CD4-positive, alpha-beta T cell (primary cell): ENCODE results near the gene FBXO30. TPM values are rescaled to one million over a fixed set of nuclear protein-coding genes. Genes with fewer than 3 reads are reported as not detected.

Experiments used
- ATAC-seq: fragments of 200-7000 bp; cut with Tn5 transposase; one replicate; pipeline ENCODE4 v1.10.0; 2022; ENCODE audit warnings: mild to moderate bottlenecking; ENCODE audit not compliant: poor library complexity
- CTCF ChIA-PET: fragments of 350-600 bp; sonication (Branson Sonifier 250); formaldehyde crosslinking; loops from one replicate; lab custom pipeline; 2021; ENCODE audit warnings: antibody characterized with exemption, inconsistent platforms; lab: Charles Lee
- POLR2A ChIA-PET: fragments of 350-600 bp; sonication (Branson Sonifier 250); formaldehyde crosslinking; loops from one replicate; lab custom pipeline; 2021; ENCODE audit warnings: antibody characterized with exemption, inconsistent platforms; lab: Charles Lee
- DNase-seq, 14 experiments: peaks; one replicate each; pipeline ENCODE4 v3.0.0-alpha.2; 2013 to 2020; ENCODE audit warnings: mixed read lengths in 2 of 14
- H3K27ac ChIP-seq, 2 donors: one replicate each; pipeline versions ENCODE4 v1.5.1 to v1.7.0; 2013; ENCODE audit warnings: low read length in 2 of 2, low read depth in 1 of 2, mild to moderate bottlenecking in 1 of 2
- H3K27me3 ChIP-seq, 2 experiments: 1 replicate in 1 of 2; 2 replicates in 1 of 2; pipeline versions ENCODE4 v1.6.1 to v1.7.0; 2013; ENCODE audit warnings: low read length in 2 of 2, control low read depth in 1 of 2, mild to moderate bottlenecking in 1 of 2, moderate library complexity in 1 of 2; ENCODE audit not compliant: insufficient read depth in 2 of 2, control insufficient read depth in 1 of 2
- H3K36me3 ChIP-seq: one replicate; pipeline ENCODE4 v1.6.1; 2013; ENCODE audit warnings: low read length, control low read depth; ENCODE audit not compliant: insufficient read depth
- H3K4me1 ChIP-seq: one replicate; pipeline ENCODE4 v1.6.1; 2013; ENCODE audit warnings: low read length, control low read depth; ENCODE audit not compliant: insufficient read depth
- H3K4me3 ChIP-seq: one replicate; pipeline ENCODE4 v1.5.1; 2013; ENCODE audit warnings: mild to moderate bottlenecking, low read length, moderate library complexity
- H3K9me3 ChIP-seq, 2 experiments: 1 replicate in 1 of 2; 2 replicates in 1 of 2; pipeline versions ENCODE4 v1.6.1 to v1.7.0; 2013; ENCODE audit warnings: low read length in 2 of 2, mild to moderate bottlenecking in 2 of 2, control low read depth in 1 of 2, moderate library complexity in 1 of 2; ENCODE audit not compliant: control insufficient read depth in 1 of 2, insufficient read depth in 1 of 2
- H3K27ac Mint-ChIP-seq: one replicate; pipeline ENCODE4 v1.8.0; 2020; ENCODE audit warnings: mixed read lengths
- H3K27me3 Mint-ChIP-seq: one replicate; pipeline ENCODE4 v1.8.0; 2021; ENCODE audit warnings: mixed read lengths
- H3K36me3 Mint-ChIP-seq: one replicate; pipeline ENCODE4 v1.8.0; 2021; ENCODE audit warnings: low read depth, mixed read lengths
- H3K4me1 Mint-ChIP-seq: one replicate; pipeline ENCODE4 v1.8.0; 2021; ENCODE audit warnings: low read depth, mixed read lengths
- H3K4me3 Mint-ChIP-seq: one replicate; pipeline ENCODE4 v1.8.0; 2020; ENCODE audit warnings: mild to moderate bottlenecking, mixed read lengths
- H3K9me3 Mint-ChIP-seq: one replicate; pipeline ENCODE4 v1.8.0; 2020; ENCODE audit warnings: mixed read lengths
- CTCF ChIP-seq: fragments of 200-600 bp; IDR thresholded peaks from one replicate; pipeline ENCODE4 v1.8.0; 2022; ENCODE audit warnings: antibody characterized with exemption, mild to moderate bottlenecking
- intact Hi-C, 2 experiments: fragments of 100-400 bp; cut with DNase I in 1 of 2; cut with micrococcal nuclease in 1 of 2; formaldehyde crosslinking; loops; one replicate each; pipeline versions ENCODE4 v1.15.1 to v1.9.0; 2023 to 2025; cut with DNase I, micrococcal nuclease
- total RNA-seq, 174 experiments: library from RNA in 2 of 174; stranded (reverse) in 2 of 174; gene quantifications; one replicate each; pipeline ENCODE4 v1.2.3 and lab custom pipeline; 2021 to 2026

FBXO30 gene
- total RNA-seq, 2 experiments from 2014 or later, result 1.3 to 1.4 TPM

GRCh38 chr6:145761584-145761983, 53.0 kb downstream of the FBXO30 start:
- H3K9me3 Mint-ChIP-seq, result no peaks in the 10 kb centered on the region
- POLR2A ChIA-PET, result no interaction called here
- H3K27ac ChIP-seq, result no peak overlapping the region
- peak in 3 of 14 experiments; percentile 3 to 15 (median 12) for DNase-seq
- H3K36me3 ChIP-seq, result no peaks in the 10 kb centered on the region
- no peaks in the 10 kb centered on the region for H3K4me1 Mint-ChIP-seq
- no peaks in the 10 kb centered on the region for H3K27me3 ChIP-seq
- intact Hi-C loops, result no loop called here
- H3K27ac Mint-ChIP-seq, result no peak overlapping the region
- H3K4me3 Mint-ChIP-seq, result no peak overlapping the region
- no peaks in the 10 kb centered on the region for H3K36me3 Mint-ChIP-seq
- ATAC-seq, result no peak
- no peak for TF ChIP-seq CTCF
- no peaks in the 10 kb centered on the region for H3K4me1 ChIP-seq
- H3K4me3 ChIP-seq, result no peak overlapping the region
- CTCF ChIA-PET, result no interaction called here
- no peaks in the 10 kb centered on the region for H3K27me3 Mint-ChIP-seq
- H3K9me3 ChIP-seq, result no peaks in the 10 kb centered on the region

GRCh38 chr6:145758113-145758512, 56.5 kb downstream of the FBXO30 start:
- no peak for ATAC-seq
- Mint-ChIP-seq H3K4me1 (no peaks in the 10 kb centered on the region), H3K27me3 (peaks cover 10% of the 10 kb centered on the region), H3K4me3 (no peak overlapping the region), H3K27ac (no peak overlapping the region), H3K9me3 (no peaks in the 10 kb centered on the region), H3K36me3 (no peaks in the 10 kb centered on the region)
- Histone ChIP-seq H3K27ac (no peak overlapping the region), H3K9me3 (no peaks in the 10 kb centered on the region), H3K36me3 (no peaks in the 10 kb centered on the region), H3K4me1 (no peaks in the 10 kb centered on the region), H3K27me3 (no peaks in the 10 kb centered on the region), H3K4me3 (no peak overlapping the region)
- POLR2A ChIA-PET, result no interaction called here
- CTCF ChIA-PET, result no interaction called here
- intact Hi-C loops, result no loop called here
- no peak for DNase-seq
- TF ChIP-seq CTCF, result no peak

GRCh38 chr6:145756170-145756662, 58.4 kb downstream of the FBXO30 start:
- Histone ChIP-seq H3K27me3 (no peaks in the 10 kb centered on the region), H3K9me3 (no peaks in the 10 kb centered on the region), H3K36me3 (no peaks in the 10 kb centered on the region), H3K4me1 (no peaks in the 10 kb centered on the region), H3K4me3 (no peak overlapping the region), H3K27ac (no peak overlapping the region)
- H3K36me3 Mint-ChIP-seq, result no peaks in the 10 kb centered on the region
- POLR2A ChIA-PET, result no interaction called here
- DNase-seq (peak in 3 of 14 experiments; percentile 11 to 25 (median 21)), ATAC-seq (no peak)
- CTCF ChIA-PET, result no interaction called here
- intact Hi-C loops, result no loop called here
- H3K27me3 Mint-ChIP-seq, result peaks cover 10% of the 10 kb centered on the region
- no peak overlapping the region for H3K4me3 Mint-ChIP-seq
- no peak for TF ChIP-seq CTCF
- no peaks in the 10 kb centered on the region for H3K9me3 Mint-ChIP-seq
- no peak overlapping the region for H3K27ac Mint-ChIP-seq
- H3K4me1 Mint-ChIP-seq, result no peaks in the 10 kb centered on the region
